LNCAP (cell line): Measurements from ENCODE around the gene CLCN7.

Experiments
- CTCF ChIP-seq: fragments of 450-650 bp; IDR thresholded peaks from 2 replicates; pipeline ENCODE4 v1.5.1; 2017; ENCODE audit warnings: mild to moderate bottlenecking

The CLCN7 gene

GRCh38 chr16:1412847-1413246 lies 62.0 kb downstream of the CLCN7 start:
- no peak for TF ChIP-seq CTCF

GRCh38 chr16:1408171-1408837 lies 66.5 kb downstream of the CLCN7 start:
- TF ChIP-seq CTCF, result no peak

GRCh38 chr16:1407753-1408152 lies 67.1 kb downstream of the CLCN7 start:
- TF ChIP-seq CTCF, result no peak

GRCh38 chr16:1403733-1404132 lies 71.1 kb downstream of the CLCN7 start:
- TF ChIP-seq CTCF, result no peak

GRCh38 chr16:1403036-1403435 lies 71.8 kb downstream of the CLCN7 start:
- TF ChIP-seq CTCF, result no peak

GRCh38 chr16:1401758-1402154 lies 73.1 kb downstream of the CLCN7 start:
- TF ChIP-seq CTCF, result no peak

GRCh38 chr16:1401061-1401757 lies 73.6 kb downstream of the CLCN7 start:
- TF ChIP-seq CTCF, result no peak
